Measurements from ENCODE around the gene SNAPIN.
A peak's percentile ranks its signal among the peaks of the same experiment; 100 is the strongest.
"Not testable (repeated sequence)": the region's sequence is repeated elsewhere in the genome, so short reads cannot be mapped to it uniquely, and the experiment has no call there.

Gene SNAPIN

DNA sequence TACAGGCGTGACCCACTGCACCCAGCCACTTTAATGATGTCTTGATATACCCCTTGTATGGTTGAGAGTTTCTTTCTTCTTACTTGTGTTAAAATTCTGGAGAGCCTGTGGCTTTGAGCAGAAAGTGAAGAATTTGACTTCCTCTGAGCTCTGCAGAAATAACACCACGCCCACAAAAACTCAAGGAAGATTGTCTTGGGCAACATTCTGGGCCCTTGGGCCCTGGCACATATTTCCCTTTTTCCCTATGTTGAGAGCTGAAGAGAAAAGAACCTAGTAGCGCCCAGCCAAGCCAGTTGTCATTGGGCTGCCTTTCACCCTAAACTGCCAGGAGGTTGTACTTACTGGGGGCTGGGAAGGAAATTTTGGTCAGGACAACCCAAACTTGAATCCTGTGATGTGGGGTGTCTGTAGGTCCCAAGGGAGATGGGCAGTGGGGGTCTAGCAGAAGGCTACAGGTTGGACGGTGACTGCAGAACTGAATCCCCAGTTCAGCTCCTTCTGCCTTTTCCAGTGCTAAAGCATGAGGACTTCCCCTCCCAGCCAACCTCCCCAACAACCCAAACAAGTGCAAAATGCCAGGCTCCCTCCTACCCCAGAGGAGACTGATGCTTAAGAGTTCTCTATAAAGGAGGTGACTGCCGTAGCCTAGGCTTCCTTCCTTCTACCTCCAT, 11.7 kb upstream of the SNAPIN start:
- DNase-seq (ENCODE audit: low spot score), result no peak

DNA sequence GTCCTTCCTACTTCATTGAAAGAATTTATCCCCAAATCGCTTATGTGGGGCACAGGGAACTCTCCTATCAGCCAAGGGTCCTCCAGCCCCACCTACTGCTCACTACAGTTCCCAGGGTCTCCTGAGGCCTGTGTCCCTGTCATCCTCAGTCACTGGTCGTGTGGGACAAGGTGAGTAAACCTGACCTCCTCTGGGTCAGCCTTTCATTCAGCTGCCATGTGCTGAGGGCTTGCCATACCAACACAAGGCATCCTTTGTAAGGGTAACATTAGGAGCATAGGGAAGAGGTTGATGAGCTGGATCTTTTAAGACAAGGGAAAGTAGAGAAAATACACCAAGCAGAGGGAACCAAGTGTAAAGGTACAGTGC, 11.2 kb upstream of the SNAPIN start:
- DNase-seq (ENCODE audit: low spot score), result no peak

DNA sequence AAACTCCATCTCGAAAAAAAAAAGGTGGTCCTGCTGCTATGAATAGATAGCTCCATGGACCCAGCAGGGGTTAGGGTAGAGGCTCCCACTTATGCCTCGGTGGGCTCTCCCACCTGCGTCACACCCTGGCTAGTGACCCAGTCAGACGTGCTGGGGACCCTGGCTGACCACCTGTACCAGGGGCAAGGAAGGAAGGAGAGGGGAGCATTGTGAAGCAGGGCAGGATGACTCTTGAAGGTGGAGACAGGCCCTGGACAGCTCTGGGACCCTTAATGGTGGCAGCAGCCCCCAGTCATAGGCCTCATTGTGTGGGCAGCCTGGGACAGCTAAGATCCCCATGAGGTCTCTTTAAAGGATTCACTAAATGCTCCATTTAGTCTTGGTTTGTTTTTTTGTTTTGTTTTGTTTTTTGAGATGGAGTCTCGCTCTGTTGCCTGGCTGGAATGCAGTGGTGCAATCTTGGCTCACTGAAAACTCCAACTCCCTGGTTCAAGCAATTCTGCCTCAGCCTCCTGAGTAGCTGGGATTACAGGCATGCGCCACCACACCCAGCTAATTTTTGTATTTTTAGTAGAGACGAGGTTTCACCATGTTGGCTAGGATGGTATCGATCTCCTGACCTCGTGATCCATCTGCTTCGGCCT, 10.4 kb upstream of the SNAPIN start:
- DNase-seq (ENCODE audit: low spot score), result no peak

DNA sequence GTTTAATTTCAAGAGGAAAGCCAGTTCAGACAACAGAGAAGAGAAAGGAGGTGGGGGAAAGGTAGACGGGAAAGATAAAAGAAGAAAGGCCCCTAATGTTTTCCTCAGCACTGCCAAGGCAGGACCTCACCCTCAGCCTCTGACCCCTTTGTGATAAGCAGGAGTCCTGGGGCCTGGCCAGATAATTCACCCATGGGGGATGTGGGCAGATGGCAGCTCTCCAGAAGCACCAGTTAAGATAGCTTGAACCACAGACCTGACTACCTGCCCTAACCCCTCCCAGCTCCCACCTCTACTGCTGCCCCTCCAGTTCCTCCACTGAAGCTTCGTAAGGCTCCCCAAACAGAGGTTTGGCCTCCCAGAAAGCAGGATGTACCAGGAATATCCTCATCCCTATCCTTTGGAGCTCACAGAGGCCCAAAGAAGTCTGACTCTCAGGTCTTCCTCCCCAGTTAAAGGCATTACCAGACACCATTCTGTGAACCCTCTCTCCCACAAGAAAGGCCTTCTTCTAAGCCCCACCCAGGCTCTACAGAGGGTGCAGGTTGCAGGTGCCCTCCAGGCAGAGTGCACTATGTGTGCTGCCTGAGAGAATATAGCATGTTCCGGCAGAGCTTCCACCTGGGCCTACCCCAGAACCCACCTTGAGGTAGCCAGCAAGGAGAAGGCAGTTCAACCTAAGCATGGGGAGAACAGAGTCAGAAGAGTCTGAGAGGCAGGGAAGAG, 9.2 kb upstream of the SNAPIN start:
- DNase-seq (ENCODE audit: low spot score), result no peak

DNA sequence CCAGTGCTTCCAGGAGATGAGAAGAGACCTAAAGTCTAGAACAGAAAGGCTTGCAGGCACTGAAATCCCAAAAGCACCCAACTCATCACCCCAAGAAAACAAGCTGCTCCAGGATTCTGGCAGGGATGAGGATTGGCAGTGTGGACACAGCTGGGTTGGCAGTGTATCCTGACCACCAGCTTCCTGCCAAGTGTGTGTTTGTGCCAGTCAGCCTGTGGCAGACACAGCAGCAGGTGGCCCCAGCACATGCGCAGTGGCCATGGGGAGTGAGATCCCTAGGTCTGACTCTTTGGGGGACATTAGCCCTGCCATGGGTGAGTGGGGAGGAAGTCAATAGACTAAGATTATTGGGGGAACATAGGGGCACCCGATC, 8.7 kb upstream of the SNAPIN start:
- DNase-seq (ENCODE audit: low spot score), result no peak

DNA sequence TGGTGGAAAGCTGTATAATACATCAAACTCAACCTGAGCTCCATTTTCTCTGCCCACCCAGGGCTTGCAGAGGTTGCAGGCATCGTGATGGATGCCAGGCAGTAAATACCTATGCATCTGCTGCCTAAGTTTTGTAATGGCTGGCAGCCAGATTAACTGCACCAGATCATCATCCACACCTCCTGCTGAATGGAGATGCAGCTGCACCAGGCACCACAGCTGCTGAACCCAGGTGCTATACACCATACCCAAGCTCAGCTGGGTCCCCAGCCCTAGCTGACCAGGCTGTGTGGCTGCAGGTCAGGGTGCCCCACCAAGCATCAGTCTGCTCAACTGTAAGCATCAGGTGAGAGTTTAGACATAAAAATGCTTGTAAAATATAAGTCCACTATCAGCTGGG, 6.7 kb upstream of the SNAPIN start:
- DNase-seq (ENCODE audit: low spot score), result no peak

DNA sequence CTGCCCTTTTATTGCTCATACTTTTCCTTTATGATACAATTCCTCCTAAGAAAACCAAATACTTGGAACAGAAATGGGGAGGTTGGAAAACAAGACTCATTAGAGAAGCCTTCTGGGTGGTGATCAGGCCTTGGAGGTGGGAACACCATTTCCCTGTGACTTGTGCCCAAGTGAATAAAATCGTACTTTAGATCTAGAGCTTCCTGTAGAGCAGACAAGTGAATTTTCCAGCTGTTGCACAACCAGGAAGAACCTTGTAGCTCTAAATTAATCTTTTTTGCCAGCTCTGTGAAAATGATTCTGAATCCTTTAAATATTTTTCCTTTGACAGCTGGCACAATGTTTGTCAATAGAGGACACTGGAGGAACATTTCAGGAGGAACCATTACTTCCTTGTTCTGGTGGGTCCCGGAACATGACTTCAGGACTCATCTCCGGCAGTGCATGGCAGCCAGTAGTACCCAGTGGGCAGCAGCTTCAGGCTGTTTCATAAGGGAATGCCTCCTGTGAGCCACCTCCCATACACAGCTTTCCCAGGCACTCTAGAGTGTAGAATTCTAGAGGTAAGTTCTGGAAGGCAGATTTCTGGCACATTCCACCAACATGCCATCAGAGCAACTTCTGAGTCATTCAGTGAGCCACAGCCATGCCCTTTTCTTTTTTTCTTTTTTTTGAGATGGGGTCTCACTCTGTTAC, 5.5 kb upstream of the SNAPIN start:
- no peak for DNase-seq (ENCODE audit: low spot score)

DNA sequence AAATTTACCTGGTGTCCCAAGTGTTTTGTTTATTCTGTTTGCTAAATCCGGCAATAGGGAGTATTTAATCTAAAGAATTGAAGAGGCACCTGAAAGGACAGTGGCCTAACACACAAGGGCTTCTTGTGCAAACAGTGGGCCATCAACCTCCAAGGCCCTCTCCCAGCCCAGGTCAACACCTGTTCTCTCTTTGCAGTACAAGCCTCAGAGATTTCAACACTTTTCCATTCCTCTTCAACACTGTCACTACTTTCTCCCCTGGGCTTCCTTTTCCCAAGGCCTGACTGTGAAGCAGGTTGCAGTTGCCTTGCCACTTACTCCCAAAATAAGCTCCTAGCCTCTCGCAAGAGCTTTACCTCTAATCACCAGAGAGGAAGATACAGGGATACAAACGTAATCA, 3.2 kb upstream of the SNAPIN start:
- no peak for DNase-seq (ENCODE audit: low spot score)

DNA sequence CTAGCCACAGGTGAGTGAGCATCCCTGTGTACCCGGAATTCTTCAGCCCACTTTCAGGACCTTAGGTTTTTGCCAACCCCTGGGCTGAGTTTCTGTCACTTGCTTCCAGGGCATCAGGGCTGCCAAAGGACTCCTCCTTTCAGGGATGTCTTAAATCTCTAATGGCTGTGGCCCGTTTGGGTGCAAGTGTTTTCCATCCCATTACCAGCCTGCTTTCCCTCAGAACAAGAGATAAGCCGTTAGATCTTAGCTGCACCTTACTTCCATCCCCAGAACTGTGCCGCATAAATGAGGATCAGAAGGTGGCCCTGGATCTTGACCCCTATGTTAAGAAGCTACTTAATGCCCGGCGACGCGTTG, 652 bp downstream of the SNAPIN start:
- DNase-seq (ENCODE audit: low spot score), result no peak

DNA sequence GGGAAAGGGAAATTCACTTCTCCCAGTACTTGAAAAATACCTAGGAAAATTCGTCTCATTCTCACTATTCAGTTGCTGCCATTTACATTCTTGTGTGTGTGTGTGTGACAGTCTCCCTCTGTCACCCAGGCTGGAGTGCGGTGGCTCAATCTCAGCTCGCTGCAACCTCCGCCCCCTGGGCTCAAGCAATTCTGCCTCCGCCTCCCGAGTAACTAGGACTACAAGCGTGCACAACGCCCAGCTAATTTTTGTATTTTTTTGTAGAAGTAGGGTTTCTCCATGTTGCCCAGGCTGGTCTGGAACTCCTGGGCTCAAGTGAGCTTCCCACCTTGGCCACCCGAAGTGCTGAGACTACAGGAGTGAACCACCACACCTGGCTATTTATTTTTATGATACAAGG, 1.2 kb downstream of the SNAPIN start:
- no peak for DNase-seq (ENCODE audit: low spot score)

DNA sequence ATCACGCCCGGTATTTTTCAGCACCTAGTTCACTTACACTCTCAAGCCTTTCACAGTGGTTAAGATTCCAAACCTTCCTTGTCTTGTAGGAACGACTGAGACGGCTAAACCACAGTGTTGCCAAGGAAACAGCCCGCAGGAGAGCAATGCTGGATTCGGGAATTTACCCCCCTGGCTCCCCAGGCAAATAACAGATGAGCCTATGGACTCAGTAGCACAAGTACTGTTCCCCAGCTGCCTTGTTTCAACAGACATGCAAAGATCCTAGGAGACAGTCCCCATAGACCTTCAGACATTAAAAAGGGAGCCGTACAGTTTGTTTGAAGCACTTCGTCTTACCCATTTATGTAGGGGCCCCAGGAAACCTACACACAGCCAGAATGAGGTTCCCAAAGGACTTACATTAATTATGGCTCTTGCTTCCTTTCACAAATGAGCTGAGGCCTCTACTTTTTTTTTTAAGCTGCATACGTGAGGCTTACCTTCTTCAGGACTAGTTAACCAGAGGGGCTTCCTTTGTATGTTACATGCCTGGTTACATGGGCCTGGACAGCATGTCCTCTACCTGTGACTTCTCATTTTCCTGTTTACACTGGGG, 2.7 kb downstream of the SNAPIN start:
- peak; percentile 25 for DNase-seq (ENCODE audit: low spot score)

DNA sequence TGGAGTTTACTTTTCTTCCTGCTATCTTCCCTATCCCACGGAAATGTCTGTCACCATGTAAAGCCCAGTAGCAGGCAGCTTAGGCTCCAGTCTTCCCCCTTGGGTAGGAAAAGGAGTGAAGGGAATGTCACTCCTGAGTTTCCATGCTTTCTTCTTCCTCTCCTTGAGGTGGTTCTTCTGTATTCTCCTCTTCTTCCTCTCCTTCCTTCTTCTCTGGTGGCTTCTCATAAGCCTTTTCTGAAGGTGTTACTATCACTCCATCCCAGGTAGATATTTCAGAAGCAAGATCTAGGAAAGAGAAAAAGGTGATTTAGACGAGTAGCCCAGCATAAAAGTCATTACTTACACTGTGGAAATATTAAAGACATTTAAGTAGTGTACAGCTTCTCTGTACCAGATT, 3.8 kb downstream of the SNAPIN start:
- DNase-seq (ENCODE audit: low spot score), result no peak

DNA sequence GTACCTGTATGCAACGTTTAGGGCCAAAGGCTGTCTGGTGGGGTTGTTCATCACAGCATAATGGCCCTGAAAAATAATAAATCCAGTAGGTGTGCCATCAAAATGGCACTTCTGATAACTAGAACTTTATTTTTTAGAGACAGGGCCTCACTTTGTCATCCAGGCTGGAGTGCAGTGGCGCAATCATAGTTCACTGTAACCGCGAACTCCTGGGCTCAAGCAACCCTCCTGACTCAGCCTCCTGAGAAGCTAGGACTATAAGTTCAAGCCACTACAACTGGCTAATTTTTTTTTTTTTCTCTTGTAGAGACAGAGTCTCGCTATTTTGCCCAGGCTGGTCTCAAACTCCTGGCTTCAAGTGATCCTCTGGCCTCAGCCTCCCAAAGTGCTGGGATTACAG, 4.7 kb downstream of the SNAPIN start:
- DNase-seq (ENCODE audit: low spot score), result no peak

DNA sequence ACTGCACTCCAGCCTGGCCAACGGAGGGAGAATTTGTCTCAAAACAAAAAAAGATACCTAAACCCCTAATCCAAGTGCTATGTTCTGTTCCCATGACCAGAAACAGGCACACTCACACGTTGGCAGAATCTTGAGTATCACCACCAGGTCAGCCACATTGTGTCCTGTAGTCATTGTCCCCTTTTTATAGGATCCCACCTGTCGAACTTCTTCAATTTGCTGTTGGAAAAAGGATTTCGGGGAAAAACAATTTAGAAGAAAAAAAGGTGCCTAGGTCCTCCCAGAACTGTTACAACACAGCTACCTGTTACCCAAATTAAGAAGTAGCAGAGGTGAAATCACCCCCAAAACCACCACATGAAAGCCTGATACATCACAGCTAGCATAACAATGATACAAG, 8.9 kb downstream of the SNAPIN start:
- DNase-seq (ENCODE audit: low spot score), result no peak

DNA sequence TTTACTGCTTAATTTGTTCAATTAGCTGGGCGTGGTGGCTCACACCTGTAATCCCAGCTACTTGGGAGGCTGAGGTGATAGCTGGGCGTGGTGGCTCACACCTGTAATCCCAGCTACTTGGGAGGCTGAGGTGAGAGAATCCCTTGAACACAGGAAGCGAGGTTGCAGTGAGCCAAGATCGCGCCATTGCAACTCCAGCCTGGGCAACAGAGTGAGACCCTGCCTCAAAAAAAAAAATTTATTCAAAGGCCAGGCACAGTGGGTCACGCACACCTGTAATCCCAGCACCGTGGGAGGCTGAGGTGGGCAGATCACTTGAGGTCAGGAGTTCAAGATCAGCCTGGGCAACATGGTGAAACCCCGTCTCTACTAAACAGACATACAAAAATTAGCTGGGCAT, 10.2 kb downstream of the SNAPIN start:
- DNase-seq (ENCODE audit: low spot score), result not testable (repeated sequence)

DNA sequence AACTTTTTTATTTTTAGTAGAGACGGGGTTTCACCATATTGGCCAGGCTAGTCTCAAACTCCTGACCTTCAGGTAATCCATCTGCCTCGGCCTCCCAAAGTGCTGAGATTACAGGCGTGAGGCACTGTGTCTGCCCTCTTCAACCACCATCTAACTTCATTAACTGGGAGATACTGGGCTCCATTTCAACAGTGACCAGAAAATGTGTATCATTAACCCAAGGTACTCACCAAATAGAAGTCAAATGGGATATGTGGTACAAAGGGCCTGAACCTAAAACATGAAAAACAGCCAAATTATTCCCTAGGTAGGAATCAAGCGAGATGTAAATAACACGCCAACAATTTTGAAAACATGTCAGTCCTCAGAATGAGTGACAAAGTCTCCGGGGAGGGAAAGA, 11.1 kb downstream of the SNAPIN start:
- no peak for DNase-seq (ENCODE audit: low spot score)

DNA sequence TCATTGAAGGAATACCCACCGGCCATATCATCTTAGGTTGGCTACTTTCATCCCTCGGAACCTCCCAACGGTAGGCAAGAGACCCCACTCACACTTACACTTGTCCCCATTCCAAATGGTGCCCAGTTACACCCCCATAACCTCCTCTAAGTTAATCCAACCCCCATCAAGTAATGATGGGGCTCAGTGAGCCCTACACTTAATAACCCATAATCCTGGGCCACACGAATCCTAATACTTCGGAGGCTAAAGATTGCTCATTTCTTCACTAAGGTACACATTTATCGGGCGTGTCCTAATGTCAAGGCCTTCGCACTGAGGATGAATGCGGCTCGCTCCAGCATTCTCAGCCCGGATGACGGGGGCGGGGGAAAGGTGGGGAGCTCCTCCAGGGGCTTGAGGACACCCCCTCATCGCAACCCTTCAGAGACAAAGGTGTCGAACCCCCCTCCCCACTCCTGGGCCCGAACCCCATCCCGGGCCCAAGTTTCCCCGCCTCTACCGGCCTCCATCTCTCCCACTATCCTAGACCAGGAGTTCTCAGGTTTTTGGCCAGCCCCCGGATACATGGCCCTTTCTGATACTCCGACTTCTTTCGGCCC, 11.9 kb downstream of the SNAPIN start:
- DNase-seq (ENCODE audit: low spot score), result no peak

DNA sequence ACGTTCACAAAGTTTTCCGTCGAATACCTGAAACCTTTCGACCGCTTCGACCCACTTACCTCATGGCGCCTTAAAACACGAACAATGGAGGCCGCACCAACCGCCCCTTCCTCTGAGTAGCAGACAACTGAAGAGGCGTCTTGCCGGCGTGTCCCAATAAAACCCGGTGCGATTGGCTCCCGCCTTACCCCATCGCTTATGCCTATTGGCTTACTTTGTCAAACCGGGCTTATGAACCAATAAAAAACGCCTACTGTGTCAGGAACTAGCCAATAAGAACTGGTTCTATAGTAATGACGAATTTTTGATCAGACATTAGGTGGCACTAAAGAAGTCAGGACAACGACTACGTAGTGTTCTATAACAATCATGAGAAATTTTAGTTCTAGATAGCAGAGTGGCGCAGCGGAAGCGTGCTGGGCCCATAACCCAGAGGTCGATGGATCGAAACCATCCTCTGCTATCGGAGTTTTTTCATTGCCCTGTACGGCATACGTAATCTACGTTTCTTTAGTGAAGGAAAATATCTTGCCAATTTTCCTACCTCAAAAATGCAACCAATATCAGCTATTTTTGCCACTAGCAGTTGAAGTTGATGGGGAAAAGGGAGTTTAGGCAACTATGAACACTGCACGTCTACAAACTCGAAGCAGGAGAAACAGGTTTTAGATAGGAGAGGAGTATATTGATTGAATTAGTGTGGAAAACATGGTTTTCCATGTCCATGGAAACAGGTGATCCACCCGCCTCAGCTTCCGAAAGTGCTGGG, 12.5 kb downstream of the SNAPIN start, which contains the start of gene ILF2:
Gene ILF2 (minus strand): TSS at position 135 of the 769 bp plus-strand sequence. CDS start 71 bp downstream, at position 64.
- DNase-seq (ENCODE audit: low spot score), result peak; percentile 100

DNA sequence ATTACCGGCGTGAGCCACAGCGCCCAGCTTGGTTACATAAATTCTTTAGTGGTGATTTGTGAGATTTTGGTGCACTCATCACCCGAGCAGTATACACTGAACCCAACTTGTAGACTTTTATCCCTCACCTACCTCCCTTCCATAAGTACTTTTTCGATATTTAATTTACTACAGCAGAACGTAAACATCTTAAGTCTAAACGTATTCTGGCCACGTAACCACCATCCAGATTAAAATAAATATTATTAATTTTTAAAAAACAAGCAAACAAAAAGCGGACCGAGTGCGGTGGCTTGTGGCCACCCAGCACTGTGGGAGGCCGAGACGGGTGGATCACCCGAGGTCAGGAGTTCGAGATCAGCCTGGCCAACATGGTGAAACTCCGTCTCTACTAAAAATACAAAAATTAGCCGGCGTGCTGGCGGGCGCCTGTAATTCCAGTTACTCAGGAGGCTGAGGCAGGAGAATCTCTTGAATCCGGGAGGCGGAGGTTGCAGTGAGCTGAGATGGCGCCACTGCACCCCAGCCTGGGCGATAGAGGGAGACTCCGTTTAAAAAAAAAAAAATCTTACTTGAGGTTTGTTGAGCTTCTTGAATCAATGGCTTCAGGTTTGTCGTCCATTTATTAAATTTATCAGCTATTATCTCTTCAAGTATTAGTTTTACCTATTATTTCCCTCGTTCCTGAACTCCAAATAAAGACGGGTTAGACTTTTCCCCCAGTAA, 13.3 kb downstream of the SNAPIN start:
- not testable (repeated sequence) for DNase-seq (ENCODE audit: low spot score)

DNA sequence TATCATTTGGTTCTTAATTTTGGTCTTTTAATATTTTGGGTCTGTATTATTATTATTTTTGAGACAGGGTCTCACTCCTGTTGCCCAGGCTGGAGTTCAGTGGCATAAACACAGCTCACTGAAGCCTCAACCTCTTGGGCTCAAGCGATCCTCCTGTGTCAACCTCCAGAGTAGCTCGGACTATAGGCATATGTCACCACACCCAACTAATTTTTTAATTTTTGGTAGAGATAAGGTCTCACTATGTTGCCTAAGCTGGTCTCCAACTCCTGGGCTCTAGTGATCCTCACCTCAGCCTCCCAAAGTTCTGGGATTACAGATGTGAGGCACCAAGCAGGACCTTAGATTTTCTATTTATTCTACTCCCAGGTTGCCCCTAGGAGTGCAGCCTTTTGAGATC, 15.0 kb downstream of the SNAPIN start:
- no peak for DNase-seq (ENCODE audit: low spot score)
